HK-2 (cell line): Measurements from ENCODE around the gene BPHL.
"Not testable (repeated sequence)": the region's sequence is repeated elsewhere in the genome, so short reads cannot be mapped to it uniquely, and the experiment has no call there.

Experiments used
- DNase-seq: peaks from one replicate; pipeline ENCODE4 v3.0.0-alpha.2; 2018; ENCODE audit not compliant: unreplicated experiment

BPHL gene

GRCh38 chr6:3179945-3180344 lies 61.4 kb downstream of the BPHL start:
- not testable (repeated sequence) for DNase-seq

- no peak for DNase-seq
These were observed 62.6 kb downstream of the BPHL start for GRCh38 chr6:3181105-3181504.

- DNase-seq, result no peak
These were observed 64.6 kb downstream of the BPHL start for GRCh38 chr6:3183066-3183465.

- no peak for DNase-seq
These were observed 68.5 kb downstream of the BPHL start for GRCh38 chr6:3186974-3187382.

- no peak for DNase-seq
These were observed 69.8 kb downstream of the BPHL start for GRCh38 chr6:3188262-3188661.

- not testable (repeated sequence) for DNase-seq
These were observed 70.7 kb downstream of the BPHL start for GRCh38 chr6:3189192-3189591.

- no peak for DNase-seq
These were observed 71.5 kb downstream of the BPHL start for GRCh38 chr6:3190056-3190455.

GRCh38 chr6:3190779-3191178 lies 72.3 kb downstream of the BPHL start:
- DNase-seq, result no peak

- no peak for DNase-seq
These were observed 74.8 kb downstream of the BPHL start for GRCh38 chr6:3193102-3193849.

GRCh38 chr6:3194535-3195419 lies 76.3 kb downstream of the BPHL start:
- DNase-seq, result no peak

GRCh38 chr6:3195420-3195694 lies 76.8 kb downstream of the BPHL start:
- no peak for DNase-seq

GRCh38 chr6:3195695-3196497 lies 77.4 kb downstream of the BPHL start:
- no peak for DNase-seq

- DNase-seq, result no peak
These were observed 78.3 kb downstream of the BPHL start for GRCh38 chr6:3196770-3197169.

- DNase-seq, result not testable (repeated sequence)
These were observed 79.2 kb downstream of the BPHL start for GRCh38 chr6:3197734-3198133.

GRCh38 chr6:3199382-3199781 lies 80.9 kb downstream of the BPHL start:
- no peak for DNase-seq

- DNase-seq, result no peak
These were observed 82.2 kb downstream of the BPHL start for GRCh38 chr6:3200682-3201081.

- DNase-seq, result no peak
These were observed 82.9 kb downstream of the BPHL start for GRCh38 chr6:3201388-3201787.
